Measurements from ENCODE around the gene CLEC4C. TPM values are rescaled to one million over a fixed set of nuclear protein-coding genes. Genes with fewer than 3 reads are reported as not detected.

The CLEC4C gene
- total and polyA plus RNA-seq, 2 donors (not counting 3 experiments of a cell fraction or from before 2014, with no cell fraction given), result not detected

GRCh38 chr12:7750350-7750749 lies 3.2 kb upstream of the CLEC4C start:
- Histone ChIP-seq H3K9me1 (replicated peaks; ENCODE audit: control insufficient read depth, extremely low read depth, insufficient read depth, low read length) (no peaks in the 10 kb centered on the region), H3K9me3 (replicated peaks; ENCODE audit: control insufficient read depth, insufficient read depth, low read length) (no peaks in the 10 kb centered on the region), H3K4me1 (ENCODE audit: control insufficient read depth, extremely low read depth, insufficient read depth, low read length) (no peaks in the 10 kb centered on the region), H3K27me3 (ENCODE audit: control insufficient read depth in 2 of 2, insufficient read depth in 2 of 2, low read length in 2 of 2) (no peaks in the 10 kb centered on the region), H3K4me2 (ENCODE audit: insufficient read depth, low read length) (no peak overlapping the region), H4K20me1 (replicated peaks; ENCODE audit: control insufficient read depth, extremely low read depth, insufficient read depth, low read length) (no peaks in the 10 kb centered on the region), H3K4me3 (replicated peaks in 1 of 3; ENCODE audit: insufficient read depth in 1 of 3, low read depth in 1 of 3, low read length in 3 of 3) (no peak overlapping the region), H3K9ac (replicated peaks; ENCODE audit: extremely low read depth, insufficient read depth, low read length) (no peak overlapping the region), H3K36me3 (ENCODE audit: control insufficient read depth in 2 of 2, extremely low read depth in 1 of 2, insufficient read depth in 2 of 2, low read length in 2 of 2) (no peaks in the 10 kb centered on the region), H2AFZ (ENCODE audit: low read depth, low read length) (no peak overlapping the region), H3K27ac (ENCODE audit: insufficient read depth, low read depth, low read length) (no peak overlapping the region), H3K79me2 (ENCODE audit: control insufficient read depth, insufficient read depth, low read length) (no peaks in the 10 kb centered on the region)
- TF ChIP-seq GATA2 (IDR thresholded peaks at IDR 0.05; ENCODE audit: insufficient read depth, insufficient read length, low read depth, low read length), result no peak
- no peak for TF ChIP-seq MAX (IDR thresholded peaks at IDR 0.05; ENCODE audit: insufficient read depth, insufficient read length)
- no peak for TF ChIP-seq CTCF (IDR thresholded peaks at IDR 0.05; ENCODE audit: extremely low read depth in 1 of 2, insufficient read depth in 1 of 2, low read depth in 1 of 2, low read length in 2 of 2)
- intact Hi-C loops (cut with micrococcal nuclease), result no loop called here
- no TSS peak for BruUV-seq (replicated peaks)
- dilution Hi-C loops (cut with MboI; ENCODE audit: extremely low pct_ligation_motif_present, low sequenced_read_pairs), result no loop called here
- DNase-seq (ENCODE audit: low read depth, low spot score), result no peak
- CTCF ChIA-PET, result interaction anchor here (0.6 to 0.7 kb wide), 2 partner anchors 157 to 377 kb away, joined by 3 read pairs; no protein-coding TSS in a partner anchor
- no peak for FAIRE-seq
- POLR2A ChIA-PET, result no interaction called here

GRCh38 chr12:7749442-7749841 lies 2.3 kb upstream of the CLEC4C start:
- Histone ChIP-seq H3K4me2 (ENCODE audit: insufficient read depth, low read length) (no peak overlapping the region), H3K4me3 (replicated peaks in 1 of 3; ENCODE audit: insufficient read depth in 1 of 3, low read depth in 1 of 3, low read length in 3 of 3) (no peak overlapping the region), H3K9ac (replicated peaks; ENCODE audit: extremely low read depth, insufficient read depth, low read length) (no peak overlapping the region), H3K4me1 (ENCODE audit: control insufficient read depth, extremely low read depth, insufficient read depth, low read length) (no peaks in the 10 kb centered on the region), H3K9me1 (replicated peaks; ENCODE audit: control insufficient read depth, extremely low read depth, insufficient read depth, low read length) (no peaks in the 10 kb centered on the region), H3K36me3 (ENCODE audit: control insufficient read depth in 2 of 2, extremely low read depth in 1 of 2, insufficient read depth in 2 of 2, low read length in 2 of 2) (no peaks in the 10 kb centered on the region), H3K9me3 (replicated peaks; ENCODE audit: control insufficient read depth, insufficient read depth, low read length) (no peaks in the 10 kb centered on the region), H2AFZ (ENCODE audit: low read depth, low read length) (no peak overlapping the region), H4K20me1 (replicated peaks; ENCODE audit: control insufficient read depth, extremely low read depth, insufficient read depth, low read length) (no peaks in the 10 kb centered on the region), H3K79me2 (ENCODE audit: control insufficient read depth, insufficient read depth, low read length) (no peaks in the 10 kb centered on the region), H3K27ac (ENCODE audit: insufficient read depth, low read depth, low read length) (no peak overlapping the region), H3K27me3 (ENCODE audit: control insufficient read depth in 2 of 2, insufficient read depth in 2 of 2, low read length in 2 of 2) (no peaks in the 10 kb centered on the region)
- TF ChIP-seq EZH2 (IDR thresholded peaks at IDR 0.05; ENCODE audit: borderline replicate concordance, low read depth, low read length, severe bottlenecking) (no peak), MYC (IDR thresholded peaks at IDR 0.05; ENCODE audit: low read depth, low read length) (no peak)
- intact Hi-C loops (cut with micrococcal nuclease) (no loop called here), dilution Hi-C loops (cut with MboI; ENCODE audit: extremely low pct_ligation_motif_present, low sequenced_read_pairs) (no loop called here)
- ChIA-PET CTCF (no interaction called here), POLR2A (no interaction called here)
- DNase-seq (ENCODE audit: low read depth, low spot score) (no peak), FAIRE-seq (no peak)
- no TSS peak for BruUV-seq (replicated peaks)
